GM19099 (cell line): ENCODE data around the gene CRIM1.

ENCODE experiments used
- POLR2A ChIP-seq: IDR thresholded peaks from 3 replicates; pipeline ENCODE4 v1.6.1; 2011; ENCODE audit warnings: low read depth; ENCODE audit not compliant: insufficient read length; ENCODE audit errors: extremely low read depth

The CRIM1 gene

DNA sequence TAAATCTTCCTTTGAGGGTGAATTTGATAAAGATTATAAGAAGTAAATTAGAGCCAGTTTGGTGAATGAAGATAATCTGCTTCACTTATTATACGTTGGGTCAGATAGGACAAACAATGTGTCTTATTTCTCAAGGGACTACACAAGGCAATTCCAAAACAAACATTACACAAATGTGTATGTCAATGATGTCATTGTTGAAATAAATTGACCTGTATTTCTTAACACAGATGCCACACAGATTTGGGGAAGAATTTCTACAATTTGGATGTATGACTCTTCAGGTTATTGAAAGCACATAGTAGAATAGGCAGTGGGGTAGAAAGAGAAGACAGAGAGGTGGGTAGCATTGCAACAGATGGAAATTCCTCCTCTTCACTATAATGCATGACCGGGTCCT, 6.9 kb upstream of the CRIM1 start:
- TF ChIP-seq POLR2A = no peak

DNA sequence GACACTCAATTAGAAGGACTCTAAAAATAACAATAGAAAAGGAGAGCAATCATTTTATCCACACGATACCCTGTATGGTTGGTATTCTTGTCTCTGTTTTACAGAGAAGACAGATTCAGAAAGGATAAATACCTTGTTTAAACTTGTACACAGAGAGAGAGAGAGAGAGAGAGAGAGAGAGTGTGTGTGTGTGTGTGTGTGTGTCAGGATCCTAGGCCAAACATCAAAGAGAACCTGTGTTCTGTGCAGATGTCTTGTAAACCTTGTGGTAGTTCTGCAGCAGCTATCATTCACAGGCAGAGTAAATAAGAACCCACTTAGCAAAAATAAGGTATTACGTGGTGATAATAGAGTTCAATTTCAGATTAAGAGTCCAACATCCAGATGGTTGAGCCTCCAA, 4.3 kb upstream of the CRIM1 start:
- TF ChIP-seq POLR2A = no peak

DNA sequence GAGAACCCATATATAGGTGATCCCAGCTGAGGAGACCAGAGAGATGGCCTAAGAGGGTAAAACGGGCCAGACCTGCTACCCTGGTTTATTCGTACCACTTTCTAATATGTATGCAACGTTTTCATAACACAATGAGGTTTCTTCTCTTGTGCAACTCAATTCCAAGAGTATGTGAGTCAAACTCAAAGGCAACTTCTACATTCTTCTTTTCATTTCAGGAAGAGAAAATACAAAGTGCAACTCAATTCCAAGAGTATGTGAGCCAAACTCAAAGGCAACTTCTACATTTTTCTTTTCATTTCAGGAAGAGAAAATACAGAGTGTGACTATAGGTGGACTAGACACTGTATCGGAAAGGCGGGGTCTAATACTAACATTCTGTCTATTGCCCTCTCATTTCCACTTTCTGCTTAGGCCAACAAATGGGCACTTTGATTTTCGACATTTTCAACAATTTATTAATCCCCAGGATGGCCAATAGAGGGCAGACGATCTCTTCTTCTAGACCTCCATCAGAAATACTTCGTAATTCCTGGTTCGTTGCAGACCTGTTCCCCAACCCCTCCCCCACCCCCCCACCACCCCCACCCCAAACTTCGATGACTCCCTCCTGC, 3.7 kb upstream of the CRIM1 start:
- TF ChIP-seq POLR2A = no peak

DNA sequence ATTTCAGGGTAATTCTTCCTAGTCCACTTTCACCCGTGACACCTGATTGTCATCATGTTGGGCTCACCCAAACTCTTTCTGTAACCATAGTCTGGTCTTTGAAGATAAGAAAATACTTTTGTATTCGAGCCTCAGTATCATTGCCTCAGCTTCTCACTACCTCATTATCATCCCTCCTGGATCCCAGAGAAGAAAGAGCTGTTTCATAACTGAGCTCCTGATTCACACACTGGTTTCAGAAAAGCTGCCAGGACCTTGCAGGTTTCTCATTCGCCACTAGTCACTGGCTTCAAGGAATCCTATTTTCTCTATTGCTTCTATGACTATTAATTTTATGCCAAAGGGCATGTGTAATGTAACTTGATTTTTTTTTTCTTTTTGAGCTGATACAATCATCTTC, 2.9 kb upstream of the CRIM1 start:
- TF ChIP-seq POLR2A = no peak

DNA sequence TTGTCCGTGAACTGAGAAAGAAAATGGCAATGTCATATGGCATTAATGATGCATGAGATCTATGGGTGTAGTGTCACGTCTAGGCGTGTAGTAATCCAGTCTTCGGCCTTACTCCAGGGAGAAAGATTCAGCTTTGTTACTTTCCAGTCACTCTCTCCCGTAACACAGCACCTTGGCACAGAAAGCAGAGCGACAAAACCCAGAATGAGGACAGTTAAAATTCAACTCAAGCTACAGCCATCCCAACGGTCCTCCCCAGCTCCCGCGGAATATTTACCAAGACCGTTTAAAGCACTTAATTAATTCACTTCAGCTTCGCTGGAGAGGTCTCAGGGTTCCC, 797 bp upstream of the CRIM1 start:
- no peak for TF ChIP-seq POLR2A

DNA sequence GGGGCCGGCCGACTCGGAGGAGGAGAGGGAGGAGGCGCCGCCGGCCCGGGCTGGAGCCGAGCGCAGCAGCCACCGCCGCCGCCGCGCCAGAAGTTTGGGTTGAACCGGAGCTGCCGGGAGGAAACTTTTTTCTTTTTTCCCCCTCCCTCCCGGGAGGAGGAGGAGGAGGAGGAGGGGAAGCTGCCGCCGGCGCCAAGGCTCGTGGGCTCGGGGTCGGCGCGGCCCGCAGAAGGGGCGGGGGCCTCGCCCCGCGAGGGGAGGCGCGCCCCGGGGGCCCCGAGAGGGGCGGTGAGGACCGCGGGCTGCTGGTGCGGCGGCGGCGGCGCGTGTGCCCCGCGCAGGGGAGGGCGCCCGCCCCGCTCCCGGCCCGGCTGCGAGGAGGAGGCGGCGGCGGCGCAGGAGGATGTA, 316 bp downstream of the CRIM1 start:
- no peak for TF ChIP-seq POLR2A

DNA sequence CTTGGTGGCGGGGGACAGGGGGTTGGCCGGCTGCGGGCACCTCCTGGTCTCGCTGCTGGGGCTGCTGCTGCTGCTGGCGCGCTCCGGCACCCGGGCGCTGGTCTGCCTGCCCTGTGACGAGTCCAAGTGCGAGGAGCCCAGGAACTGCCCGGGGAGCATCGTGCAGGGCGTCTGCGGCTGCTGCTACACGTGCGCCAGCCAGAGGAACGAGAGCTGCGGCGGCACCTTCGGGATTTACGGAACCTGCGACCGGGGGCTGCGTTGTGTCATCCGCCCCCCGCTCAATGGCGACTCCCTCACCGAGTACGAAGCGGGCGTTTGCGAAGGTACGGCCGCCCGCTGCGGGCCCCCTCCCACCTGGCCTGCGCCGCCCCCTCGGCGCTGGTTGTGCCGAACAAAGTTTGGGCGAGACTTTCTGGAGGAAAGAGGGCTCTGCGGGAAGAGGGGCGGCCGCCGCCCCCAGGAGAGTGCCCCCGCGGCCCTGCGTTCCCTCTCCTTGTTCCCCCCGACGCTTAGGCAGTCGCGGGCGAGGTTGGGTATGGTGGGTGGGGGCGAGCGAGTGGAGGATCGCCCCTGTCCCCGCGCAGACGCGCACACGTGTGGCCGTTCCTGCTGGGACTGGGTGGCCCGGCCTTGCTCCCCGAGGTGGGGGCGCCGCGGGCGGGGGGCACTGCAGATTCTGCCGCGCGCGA, 866 bp downstream of the CRIM1 start:
- no peak for TF ChIP-seq POLR2A

DNA sequence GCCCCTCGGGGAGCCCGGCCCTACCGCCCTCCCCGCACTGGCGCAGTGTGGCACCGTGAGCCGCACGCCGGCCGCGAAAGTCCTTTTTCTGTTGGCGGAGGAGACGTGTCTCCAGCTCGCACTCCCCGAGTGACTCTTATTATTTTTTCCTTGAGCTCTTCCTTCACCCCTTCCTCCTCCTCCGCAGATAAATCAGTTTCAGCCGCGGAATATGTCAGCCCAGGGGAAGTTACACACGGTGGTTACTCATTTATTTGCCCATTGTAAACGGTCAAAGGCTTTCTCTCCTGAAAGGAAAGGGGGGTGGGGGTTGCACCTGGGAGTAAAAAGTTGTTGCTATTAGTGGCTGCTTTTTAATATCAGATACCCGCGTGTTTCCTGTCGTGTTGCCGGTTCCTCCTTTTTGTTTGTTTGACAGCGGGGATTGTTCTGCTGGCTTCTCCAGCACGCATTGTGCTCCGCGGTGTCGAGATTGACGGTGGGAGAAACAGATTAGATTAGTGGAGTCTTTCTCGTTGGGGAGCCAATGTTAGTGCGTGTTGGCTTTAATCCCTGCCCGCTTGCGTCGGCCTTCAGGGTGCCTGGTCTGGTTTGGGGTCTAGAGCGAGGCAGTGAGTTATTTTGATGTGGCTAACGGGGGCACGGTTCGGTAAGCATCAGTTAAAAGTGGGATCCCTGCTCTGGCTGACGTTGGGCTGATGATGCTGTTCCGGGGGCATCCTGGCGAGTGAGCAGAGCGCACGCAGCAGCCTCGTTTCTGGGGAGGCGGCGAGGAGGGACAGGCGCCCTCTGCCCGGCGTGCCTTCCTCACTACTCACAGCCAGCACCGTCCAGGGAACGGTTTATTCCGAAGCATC, 1.6 kb downstream of the CRIM1 start:
- TF ChIP-seq POLR2A = peak; percentile 19

DNA sequence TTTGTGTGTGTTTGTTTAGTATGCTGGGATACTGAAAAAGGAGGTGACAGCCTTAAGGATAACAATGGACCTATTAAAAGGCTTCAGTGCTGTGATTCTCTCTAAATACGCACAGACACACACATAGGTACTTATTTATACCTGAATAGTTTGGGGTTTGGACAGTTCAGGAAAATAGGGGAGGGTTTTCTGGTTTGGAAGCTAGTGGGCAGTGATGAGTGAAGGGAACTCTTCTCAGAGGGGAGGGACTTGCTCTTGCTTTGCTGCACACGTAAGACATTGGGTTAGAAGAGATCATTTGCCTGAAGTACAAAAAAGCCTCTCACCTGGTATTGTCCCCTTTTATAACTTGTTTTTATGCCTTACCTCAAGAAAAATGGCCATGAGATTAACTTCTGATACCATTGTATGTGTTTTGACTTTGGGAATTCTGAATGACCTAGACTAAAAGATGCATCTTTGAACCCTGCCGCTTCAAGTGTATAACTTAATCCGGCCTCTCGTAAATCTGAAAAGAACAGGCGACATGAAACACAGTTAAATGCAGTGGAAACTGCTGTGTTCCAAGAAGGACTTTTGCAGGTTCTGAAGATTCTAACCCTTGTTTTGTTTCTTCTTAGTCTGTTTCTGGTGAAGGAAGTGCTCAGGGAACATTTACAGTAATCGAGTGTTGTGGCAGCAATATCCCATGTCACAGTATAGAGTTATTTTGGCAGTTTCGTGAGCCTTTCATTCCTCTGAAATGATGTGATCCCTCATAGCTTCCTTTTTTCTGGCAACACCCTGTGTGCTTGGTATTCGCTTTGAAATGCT, 2.5 kb downstream of the CRIM1 start:
- no peak for TF ChIP-seq POLR2A

DNA sequence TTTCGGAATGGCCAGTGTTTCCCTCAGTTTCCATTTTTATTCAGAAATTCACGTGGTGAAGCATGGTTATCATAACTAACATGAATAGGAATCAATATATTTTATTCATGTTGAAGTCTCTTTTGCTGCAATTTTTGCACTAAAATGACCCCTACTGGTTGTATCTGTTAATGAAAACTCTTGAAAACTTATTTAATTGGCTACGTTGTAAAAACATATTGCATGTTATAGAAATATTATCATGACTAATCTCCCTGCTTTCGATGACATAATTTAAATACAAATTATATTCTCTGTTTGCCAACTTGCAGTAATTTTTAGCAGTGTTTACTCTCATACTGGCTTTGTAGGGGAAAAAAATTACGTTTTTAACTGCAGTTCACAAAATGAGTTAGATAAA, 3.5 kb downstream of the CRIM1 start:
- no peak for TF ChIP-seq POLR2A

DNA sequence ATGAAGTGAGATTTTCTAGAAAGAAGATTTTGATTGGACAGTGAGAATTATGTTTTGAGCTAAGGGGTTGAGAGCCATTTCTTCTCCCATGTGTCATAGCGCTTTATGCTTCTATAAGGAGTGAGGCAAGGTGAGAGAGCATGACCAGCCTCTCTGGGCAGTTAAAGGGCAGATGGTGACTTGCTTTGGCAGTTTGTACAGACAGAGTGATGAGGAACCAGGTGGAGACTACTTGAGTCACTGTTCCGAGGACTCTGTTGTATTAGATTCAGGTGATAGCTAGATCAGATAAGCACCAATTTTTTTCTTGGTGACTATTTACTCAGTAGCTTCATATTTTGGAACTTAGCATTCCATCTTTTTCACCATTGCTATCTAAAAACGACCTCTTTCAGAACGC, 4.5 kb downstream of the CRIM1 start:
- TF ChIP-seq POLR2A = no peak

DNA sequence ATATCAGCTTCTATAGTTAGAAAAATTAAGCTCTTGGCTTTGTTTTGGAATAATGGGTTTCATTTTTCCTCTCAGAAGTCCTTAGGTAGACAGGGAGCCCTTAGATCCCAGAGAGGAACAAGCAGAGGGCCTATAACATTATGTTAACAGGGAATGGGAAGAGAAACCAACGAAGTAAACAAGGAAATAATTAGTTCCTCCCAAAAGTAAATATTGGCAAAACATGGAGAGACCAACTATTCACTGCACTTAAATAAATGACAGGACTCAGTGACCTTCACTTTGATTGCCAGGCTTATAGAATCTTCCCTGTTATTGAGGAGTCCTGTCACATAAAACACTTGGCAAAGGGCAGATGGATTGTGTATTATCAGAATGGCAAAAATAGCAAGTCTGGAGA, 5.3 kb downstream of the CRIM1 start:
- no peak for TF ChIP-seq POLR2A

DNA sequence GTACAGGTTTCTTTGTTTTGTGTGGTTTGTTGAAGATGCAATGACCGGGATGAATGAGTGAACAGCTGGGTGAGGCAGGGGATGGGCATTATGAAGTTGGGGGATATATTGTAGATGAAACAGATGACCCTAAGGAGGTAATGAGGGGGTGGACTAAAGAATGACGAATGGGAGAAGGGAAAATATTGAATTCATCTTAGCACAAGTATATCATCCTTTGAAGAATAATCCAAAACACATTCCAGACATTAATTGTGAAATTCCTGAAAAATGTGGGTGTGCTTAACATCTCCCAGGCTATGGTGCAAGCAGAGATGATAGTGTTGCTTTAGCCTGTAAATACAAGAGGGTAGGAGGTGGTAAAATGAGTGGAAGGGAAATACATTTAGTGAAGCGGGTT, 5.8 kb downstream of the CRIM1 start:
- TF ChIP-seq POLR2A = no peak

DNA sequence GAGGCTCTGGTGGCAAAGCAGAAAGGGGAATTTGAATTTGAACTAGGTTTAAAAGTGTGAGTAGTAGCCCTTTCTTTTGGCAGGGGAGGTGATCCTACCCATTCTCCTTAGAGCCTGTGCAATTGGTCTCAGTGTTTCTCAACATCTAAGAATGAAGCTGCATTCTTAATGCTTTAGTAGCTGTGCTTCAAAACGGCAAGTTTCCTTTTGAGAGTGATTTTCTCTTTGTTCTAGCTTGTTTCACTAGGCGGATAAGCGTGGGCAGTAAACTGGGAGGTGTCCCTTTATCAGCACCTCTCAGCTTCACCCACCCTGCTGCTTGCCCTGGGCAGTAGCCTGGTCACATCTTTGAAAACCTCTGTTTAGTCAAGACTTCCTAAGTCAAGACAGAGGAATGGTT, 6.7 kb downstream of the CRIM1 start:
- no peak for TF ChIP-seq POLR2A

DNA sequence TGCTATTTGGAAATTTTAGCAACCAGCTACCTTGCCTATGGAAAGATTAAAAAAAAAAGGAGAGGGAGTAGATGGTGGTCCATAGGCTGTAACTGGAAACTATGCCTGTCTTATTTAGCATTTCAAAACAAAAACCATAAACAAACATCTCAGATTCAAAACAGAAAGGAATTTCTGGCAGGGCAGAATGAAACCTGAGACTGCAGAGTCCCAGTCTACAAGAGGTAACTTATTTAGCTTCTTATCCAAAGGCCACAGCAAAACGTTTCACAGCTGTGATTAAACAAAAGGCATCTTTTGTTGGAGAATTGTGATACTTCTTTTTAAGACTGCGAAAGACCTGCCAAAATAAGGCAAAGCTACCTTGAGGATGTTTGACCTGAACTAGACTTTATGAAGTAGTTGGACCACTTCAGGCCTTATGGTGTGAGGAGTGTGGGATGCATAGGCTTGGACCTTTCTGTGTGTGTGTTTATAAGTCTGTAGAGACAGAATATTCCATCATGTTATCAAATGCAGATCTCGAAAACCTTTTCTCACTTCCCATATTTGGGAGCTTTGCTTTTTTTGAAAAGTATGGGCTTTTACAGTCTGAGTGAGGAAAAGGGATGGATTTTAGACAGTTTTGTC, 11.0 kb downstream of the CRIM1 start:
- TF ChIP-seq POLR2A = no peak

DNA sequence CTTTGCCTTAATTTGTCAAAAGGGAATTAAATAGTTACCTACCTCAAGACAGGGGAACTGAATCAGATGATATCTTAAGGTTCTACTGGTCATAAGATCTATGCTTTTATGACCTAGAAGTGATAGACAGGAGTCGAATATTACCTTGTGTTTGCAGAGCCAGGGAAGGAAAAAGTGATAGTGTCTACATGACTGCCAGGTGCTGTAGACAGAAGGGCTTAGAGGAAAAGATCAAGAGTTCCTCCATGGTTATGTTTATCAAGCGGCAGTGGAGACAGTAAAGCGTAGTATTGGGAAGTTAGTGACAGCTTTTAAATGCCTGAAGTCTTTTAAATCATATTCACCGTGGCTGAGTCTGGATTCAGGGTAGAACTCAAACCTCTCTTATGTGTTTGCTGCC, 11.9 kb downstream of the CRIM1 start:
- TF ChIP-seq POLR2A = no peak

DNA sequence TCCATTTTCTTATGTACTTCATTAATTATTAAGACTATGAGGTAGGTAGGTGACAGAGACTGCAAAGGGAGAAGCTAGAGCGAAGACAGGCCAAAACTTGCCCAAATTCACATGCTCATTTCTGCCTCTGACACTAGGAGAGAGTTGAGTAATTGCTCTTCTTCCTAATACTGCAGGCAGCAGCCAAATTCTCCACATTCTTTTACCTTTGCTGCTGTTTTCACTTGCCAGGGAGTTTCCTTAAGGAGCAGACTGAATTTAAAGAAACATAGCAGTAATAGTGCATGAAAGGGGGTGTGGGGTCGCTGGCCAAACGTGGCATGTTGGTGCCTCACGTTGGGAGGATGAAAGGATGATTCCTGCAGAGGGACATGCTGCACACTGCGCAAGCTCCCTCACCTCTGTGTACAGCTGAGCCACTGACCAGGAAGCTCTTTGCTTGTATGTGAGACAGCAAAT, 12.3 kb downstream of the CRIM1 start:
- TF ChIP-seq POLR2A = no peak
